GM21786 (cell line): ENCODE data around the gene OSBPL10.
"Not testable (repeated sequence)": the region's sequence is repeated elsewhere in the genome, so short reads cannot be mapped to it uniquely, and the experiment has no call there.

Experiments used
- ATAC-seq: cut with Tn5 transposase; IDR thresholded peaks from one replicate; pipeline ENCODE4 v1.9.1; 2021; ENCODE audit not compliant: unreplicated experiment

OSBPL10 gene

GRCh38 chr3:31861826-31862225 lies 119.2 kb downstream of the OSBPL10 start:
- no peak for ATAC-seq

- not testable (repeated sequence) for ATAC-seq
These were observed 120.4 kb downstream of the OSBPL10 start for GRCh38 chr3:31860642-31861041.

- ATAC-seq: no peak
These were observed 121.8 kb downstream of the OSBPL10 start for GRCh38 chr3:31859245-31859644.

- ATAC-seq: no peak
These were observed 122.6 kb downstream of the OSBPL10 start for GRCh38 chr3:31858439-31858838.

DNA sequence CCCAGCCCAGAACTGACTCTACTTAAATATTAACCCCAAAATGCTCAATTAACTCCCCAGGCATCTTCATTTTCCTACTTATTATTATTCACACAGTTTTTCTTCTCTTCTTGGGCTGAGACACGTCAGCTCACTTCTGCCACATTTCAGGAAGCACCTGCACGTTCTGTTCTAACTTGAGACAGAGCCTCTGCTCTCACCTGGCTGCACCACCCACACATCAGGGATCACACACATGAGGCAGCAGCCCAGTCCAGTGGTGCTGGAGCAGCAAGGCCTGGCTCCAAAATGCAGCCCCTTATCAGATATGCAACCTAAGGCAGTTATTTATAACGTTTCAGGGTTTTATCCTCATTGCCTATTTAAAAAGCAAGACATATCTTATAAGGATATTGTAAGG lies 127.5 kb downstream of the OSBPL10 start:
- ATAC-seq: no peak

DNA sequence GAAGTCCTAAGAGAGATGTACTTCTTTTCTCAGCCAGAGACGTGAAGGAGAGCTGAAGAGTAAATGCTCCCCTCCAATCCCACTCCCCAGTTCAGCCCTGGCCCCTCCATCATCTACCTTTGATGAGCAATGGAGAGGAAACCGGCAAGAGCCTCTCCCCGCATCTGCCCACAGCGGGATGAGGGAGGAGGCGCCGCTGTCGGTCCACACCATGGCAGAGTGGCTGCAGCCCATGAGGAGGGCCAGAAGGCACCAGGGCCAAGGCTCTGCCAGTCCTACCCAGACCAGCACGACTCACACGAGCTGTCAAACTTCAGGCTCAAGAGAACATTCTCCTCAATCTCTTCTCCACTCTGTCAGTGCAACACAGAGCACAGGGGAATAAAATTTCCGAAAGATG lies 129.8 kb downstream of the OSBPL10 start:
- no peak for ATAC-seq

GRCh38 chr3:31848911-31849310 lies 132.2 kb downstream of the OSBPL10 start:
- no peak for ATAC-seq

GRCh38 chr3:31848163-31848818 lies 132.8 kb downstream of the OSBPL10 start:
- ATAC-seq: no peak

GRCh38 chr3:31847760-31848159 lies 133.3 kb downstream of the OSBPL10 start:
- ATAC-seq: no peak

- ATAC-seq: no peak
These were observed 139.5 kb downstream of the OSBPL10 start for GRCh38 chr3:31841515-31841914.

DNA sequence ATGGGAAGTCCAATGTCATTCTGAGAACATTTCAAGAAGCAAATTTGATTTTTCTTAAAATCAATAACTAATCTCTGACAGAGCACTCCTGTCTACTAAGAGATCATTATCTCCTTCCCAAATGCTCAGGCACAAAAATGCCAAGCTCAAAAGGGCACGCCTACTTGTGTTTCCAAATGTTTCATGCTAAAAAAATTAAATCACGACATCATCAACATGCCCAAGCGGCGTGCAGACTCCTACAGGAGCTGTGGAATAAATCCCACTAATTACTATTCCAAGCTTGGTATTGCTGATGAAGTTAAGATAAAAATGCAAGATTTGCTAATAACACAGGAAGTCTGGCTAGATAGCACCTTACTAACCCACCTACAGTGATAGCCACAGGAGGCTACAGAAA lies 140.8 kb downstream of the OSBPL10 start:
- no peak for ATAC-seq

GRCh38 chr3:31839144-31839917 lies 141.7 kb downstream of the OSBPL10 start:
- ATAC-seq: no peak

DNA sequence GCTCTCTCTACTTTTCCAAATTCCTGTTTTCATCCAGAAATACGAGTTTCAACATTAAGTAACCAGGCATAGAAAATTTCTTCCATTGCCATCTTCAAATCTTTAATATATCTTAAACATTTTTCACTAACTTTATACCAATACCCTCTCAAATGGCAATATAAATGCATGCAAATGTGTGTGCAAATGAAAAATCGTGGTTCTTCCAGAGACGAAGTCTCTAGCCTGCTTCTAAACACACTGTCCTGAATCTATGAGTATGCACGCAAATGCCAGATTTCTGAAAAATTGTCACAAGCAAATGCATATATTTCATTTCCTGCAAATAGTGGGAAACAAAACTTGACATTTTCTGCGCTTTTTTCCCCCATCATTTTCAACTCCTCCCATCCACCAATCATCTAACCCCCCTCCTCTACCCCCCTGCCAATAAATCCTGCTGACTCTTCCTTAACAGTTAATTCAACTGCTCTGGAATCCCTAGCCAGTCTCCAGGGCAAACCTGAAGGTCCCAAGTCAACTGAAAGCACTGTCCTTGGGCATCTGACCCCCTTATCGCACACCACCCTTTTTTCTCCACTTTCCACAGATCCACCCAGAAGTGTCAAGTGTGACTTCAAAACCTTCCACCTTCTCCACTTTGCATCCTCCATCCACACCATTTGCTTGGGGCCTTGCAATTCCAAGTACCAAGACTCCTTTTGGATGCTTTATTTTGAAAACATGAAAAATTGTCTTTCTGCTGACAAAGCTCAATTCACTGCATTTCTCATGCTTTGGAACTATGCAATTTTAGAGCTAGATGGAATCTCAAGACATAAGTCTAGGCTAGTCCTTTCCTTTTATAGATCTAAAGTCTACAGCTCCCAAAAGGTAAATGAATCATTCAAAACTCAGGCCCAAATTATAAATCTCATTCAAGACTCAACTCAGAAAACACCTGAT lies 144.7 kb downstream of the OSBPL10 start:
- ATAC-seq: no peak

- no peak for ATAC-seq
These were observed 147.5 kb downstream of the OSBPL10 start for GRCh38 chr3:31833391-31834190.

GRCh38 chr3:31832551-31832950 lies 148.5 kb downstream of the OSBPL10 start:
- no peak for ATAC-seq

- no peak for ATAC-seq
These were observed 149.5 kb downstream of the OSBPL10 start for GRCh38 chr3:31831591-31831990.

DNA sequence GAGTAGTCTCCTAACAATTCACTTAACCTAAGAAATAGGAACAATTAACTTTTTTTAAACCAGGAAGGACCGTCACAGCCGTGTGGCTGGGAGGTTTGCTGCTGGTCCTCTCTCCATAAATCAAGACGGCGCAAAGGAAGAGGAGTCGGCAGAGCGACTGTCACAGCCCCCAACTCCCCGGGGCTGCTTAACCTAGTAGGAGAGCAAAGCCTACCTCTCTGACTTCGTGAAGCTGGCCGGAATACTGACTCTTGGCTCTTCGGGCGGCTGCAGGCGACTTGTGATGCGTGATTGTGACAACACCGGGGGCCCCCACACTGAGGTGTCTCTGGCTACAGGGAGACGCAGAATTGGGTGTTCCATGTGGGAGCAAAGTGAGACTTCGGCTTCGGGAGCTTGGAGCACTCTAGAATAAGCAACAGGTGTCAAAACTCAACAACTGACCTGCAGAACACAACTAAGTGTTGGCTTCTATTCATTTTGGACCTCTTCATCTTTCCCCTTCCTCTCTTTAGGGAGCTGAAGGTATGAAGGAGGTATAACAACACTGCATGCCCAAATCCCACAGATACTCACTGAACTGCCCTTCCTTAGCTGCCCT lies 151.1 kb downstream of the OSBPL10 start:
- ATAC-seq: no peak

DNA sequence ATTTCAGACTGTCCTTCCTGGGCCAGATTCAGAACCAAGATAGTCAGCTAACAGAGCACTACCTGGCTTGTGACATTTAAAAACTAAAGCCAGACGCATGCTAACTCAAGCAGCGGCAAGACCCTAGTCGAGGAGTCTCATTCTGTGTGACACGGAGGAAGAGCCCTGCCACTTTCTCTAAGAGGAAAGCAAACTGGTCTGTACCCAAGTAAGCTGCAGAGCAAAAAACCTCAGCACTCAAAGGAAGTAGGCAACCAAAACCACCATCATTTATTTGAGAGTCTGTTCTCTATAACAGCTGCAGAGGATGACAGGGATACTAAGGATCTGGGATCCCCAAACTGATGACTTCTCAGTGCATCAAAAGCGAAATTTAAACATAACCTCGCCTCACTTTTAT lies 152.1 kb downstream of the OSBPL10 start:
- ATAC-seq: no peak

GRCh38 chr3:31828007-31828406 lies 153.1 kb downstream of the OSBPL10 start:
- ATAC-seq: no peak

DNA sequence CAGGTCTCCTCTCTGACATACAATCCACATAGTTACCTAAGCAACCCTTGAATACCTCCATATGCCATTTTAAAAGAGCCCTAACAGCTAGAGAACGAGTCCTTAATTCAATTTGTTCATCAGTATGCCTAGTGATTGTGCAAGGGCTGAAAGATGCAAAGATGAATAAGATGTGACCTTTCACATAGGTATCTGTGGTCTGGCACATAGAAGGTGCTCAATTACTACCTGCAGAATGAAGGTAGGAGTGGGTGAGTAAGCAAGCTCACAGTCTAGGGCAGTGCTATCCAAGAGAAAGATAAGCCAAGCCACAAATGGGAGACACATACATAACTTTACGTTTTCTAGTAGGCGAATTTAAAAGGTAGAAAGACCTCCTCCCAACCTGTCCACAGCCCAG lies 157.9 kb downstream of the OSBPL10 start:
- ATAC-seq: no peak
